ENCODE measurements around the gene PODNL1. TPM values are rescaled to one million over a fixed set of nuclear protein-coding genes. Genes with fewer than 3 reads are reported as not detected.
A peak's percentile ranks its signal among the peaks of the same experiment; 100 is the strongest.

Gene PODNL1
- polyA plus RNA-seq, 3 donors = 1.2 to 1.4 (median 1.3) TPM

DNA sequence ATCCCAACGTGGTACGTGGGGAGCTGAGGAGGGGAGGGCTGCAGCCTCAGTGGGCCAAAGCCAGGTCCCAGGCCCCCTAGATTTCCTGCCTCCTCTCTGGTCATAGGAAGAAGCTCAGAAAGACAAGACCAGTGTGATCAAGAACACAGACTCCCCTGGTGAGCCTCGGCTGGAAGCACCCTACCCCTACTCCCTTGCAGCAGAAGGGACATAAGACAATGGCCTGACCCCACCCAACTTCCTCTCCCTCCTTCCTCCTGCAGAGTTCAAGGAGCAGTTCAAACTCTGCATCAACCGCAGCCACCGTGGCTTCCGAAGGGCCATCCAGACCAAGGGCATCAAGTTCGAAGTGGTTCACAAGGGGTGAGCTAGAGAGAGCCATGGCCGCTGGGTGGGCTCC is 11.5 kb downstream of the PODNL1 start:
- Mint-ChIP-seq H3K4me1 (peaks cover 15% of the 10 kb centered on the region), H3K4me3 (peak overlapping the region in 1 of 2 donors; percentile 56), H3K27me3 (ENCODE audit: low read depth in 3 of 3) (no peaks in the 10 kb centered on the region), H3K9me3 (peaks cover 0 to 3% (median 0%) of the 10 kb centered on the region in 7 donors), H3K36me3 (peaks cover 49 to 82% of the 10 kb centered on the region in 2 donors), H3K27ac (peak overlapping the region in 4 of 7 donors; percentile 33 to 76 (median 50))
- Histone ChIP-seq H4K20me1 (ENCODE audit: insufficient read depth, low read length) (no peaks in the 10 kb centered on the region), H3K4me3 (replicated peaks in 1 of 3; ENCODE audit: low read depth in 2 of 3, low read length in 3 of 3) (peak overlapping the region in 1 of 3 experiments; percentile 14), H2AFZ (ENCODE audit: insufficient read depth, low read depth, low read length, poor library complexity, severe bottlenecking) (no peak overlapping the region), H3K9me3 (replicated peaks in 1 of 2; ENCODE audit: control insufficient read depth in 1 of 2, insufficient read depth in 1 of 2, low read length in 2 of 2) (no peaks in the 10 kb centered on the region), H3K4me1 (ENCODE audit: control insufficient read depth in 1 of 2, insufficient read depth in 2 of 2, low read length in 2 of 2) (peaks cover 9 to 11% of the 10 kb centered on the region in 2 donors), H3K9ac (ENCODE audit: insufficient read depth, low read length, poor library complexity, severe bottlenecking) (no peak overlapping the region), H3K79me2 (ENCODE audit: insufficient read depth, low read length) (no peaks in the 10 kb centered on the region), H3K27me3 (ENCODE audit: control insufficient read depth in 2 of 2, insufficient read depth in 2 of 2, low read length in 2 of 2) (no peaks in the 10 kb centered on the region), H3K27ac (ENCODE audit: low read depth in 1 of 2, low read length in 2 of 2) (peak overlapping the region; percentile 9 to 42), H3K4me2 (replicated peaks; ENCODE audit: extremely low read depth, low read length, poor library complexity, severe bottlenecking) (no peak overlapping the region), H3K36me3 (replicated peaks in 1 of 2; ENCODE audit: control insufficient read depth in 1 of 2, insufficient read depth in 2 of 2, low read length in 2 of 2) (peaks cover 58 to 71% of the 10 kb centered on the region in 2 donors)
- DNase-seq = no peak
- TF ChIP-seq, protein P1, sequence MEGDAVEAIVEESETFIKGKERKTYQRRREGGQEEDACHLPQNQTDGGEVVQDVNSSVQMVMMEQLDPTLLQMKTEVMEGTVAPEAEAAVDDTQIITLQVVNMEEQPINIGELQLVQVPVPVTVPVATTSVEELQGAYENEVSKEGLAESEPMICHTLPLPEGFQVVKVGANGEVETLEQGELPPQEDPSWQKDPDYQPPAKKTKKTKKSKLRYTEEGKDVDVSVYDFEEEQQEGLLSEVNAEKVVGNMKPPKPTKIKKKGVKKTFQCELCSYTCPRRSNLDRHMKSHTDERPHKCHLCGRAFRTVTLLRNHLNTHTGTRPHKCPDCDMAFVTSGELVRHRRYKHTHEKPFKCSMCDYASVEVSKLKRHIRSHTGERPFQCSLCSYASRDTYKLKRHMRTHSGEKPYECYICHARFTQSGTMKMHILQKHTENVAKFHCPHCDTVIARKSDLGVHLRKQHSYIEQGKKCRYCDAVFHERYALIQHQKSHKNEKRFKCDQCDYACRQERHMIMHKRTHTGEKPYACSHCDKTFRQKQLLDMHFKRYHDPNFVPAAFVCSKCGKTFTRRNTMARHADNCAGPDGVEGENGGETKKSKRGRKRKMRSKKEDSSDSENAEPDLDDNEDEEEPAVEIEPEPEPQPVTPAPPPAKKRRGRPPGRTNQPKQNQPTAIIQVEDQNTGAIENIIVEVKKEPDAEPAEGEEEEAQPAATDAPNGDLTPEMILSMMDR (IDR thresholded peaks at IDR 0.05) = no peak
- WGBS (ENCODE audit: insufficient coverage) = 60% methylated on average over 1 of the region's 8 CpGs
- intact Hi-C loops (cut with micrococcal nuclease) = no loop called here

DNA sequence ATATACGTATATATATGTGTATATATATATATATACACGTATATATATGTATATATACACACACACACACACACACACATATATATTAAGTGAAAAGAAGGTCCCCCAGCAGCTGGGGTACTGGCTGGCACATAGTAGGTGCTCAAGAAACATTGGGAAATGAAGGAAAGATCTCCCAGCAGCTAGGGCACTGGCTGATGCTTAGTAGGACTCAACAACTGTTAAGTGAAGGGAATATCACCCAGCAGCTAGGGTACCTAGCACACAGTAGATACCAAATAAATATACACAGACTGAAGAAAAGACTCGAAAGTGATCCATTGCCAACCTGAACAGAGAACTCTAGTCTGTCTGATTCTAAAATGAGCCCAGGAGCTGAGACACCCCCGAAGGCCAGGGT is 12.2 kb downstream of the PODNL1 start:
- Mint-ChIP-seq H3K36me3 (peaks cover 55 to 84% of the 10 kb centered on the region in 2 donors), H3K4me3 (no peak overlapping the region), H3K27me3 (ENCODE audit: low read depth in 3 of 3) (no peaks in the 10 kb centered on the region), H3K4me1 (peaks cover 15% of the 10 kb centered on the region), H3K9me3 (peaks cover 0 to 6% (median 3%) of the 10 kb centered on the region in 7 donors), H3K27ac (peak overlapping the region in 2 of 7 donors; percentile 70 to 76)
- intact Hi-C loops (cut with micrococcal nuclease) = no loop called here
- Histone ChIP-seq H4K20me1 (ENCODE audit: insufficient read depth, low read length) (no peaks in the 10 kb centered on the region), H3K9ac (ENCODE audit: insufficient read depth, low read length, poor library complexity, severe bottlenecking) (no peak overlapping the region), H3K4me3 (replicated peaks in 1 of 3; ENCODE audit: low read depth in 2 of 3, low read length in 3 of 3) (no peak overlapping the region), H3K9me3 (replicated peaks in 1 of 2; ENCODE audit: control insufficient read depth in 1 of 2, insufficient read depth in 1 of 2, low read length in 2 of 2) (peaks cover 5 to 6% of the 10 kb centered on the region in 2 donors), H3K4me2 (replicated peaks; ENCODE audit: extremely low read depth, low read length, poor library complexity, severe bottlenecking) (no peak overlapping the region), H2AFZ (ENCODE audit: insufficient read depth, low read depth, low read length, poor library complexity, severe bottlenecking) (no peak overlapping the region), H3K27ac (ENCODE audit: low read depth in 1 of 2, low read length in 2 of 2) (peak overlapping the region in 1 of 2 donors; percentile 42), H3K27me3 (ENCODE audit: control insufficient read depth in 2 of 2, insufficient read depth in 2 of 2, low read length in 2 of 2) (no peaks in the 10 kb centered on the region), H3K4me1 (ENCODE audit: control insufficient read depth in 1 of 2, insufficient read depth in 2 of 2, low read length in 2 of 2) (peaks cover 9 to 11% of the 10 kb centered on the region in 2 donors), H3K36me3 (replicated peaks in 1 of 2; ENCODE audit: control insufficient read depth in 1 of 2, insufficient read depth in 2 of 2, low read length in 2 of 2) (peaks cover 60 to 73% of the 10 kb centered on the region in 2 donors), H3K79me2 (ENCODE audit: insufficient read depth, low read length) (no peaks in the 10 kb centered on the region)
- WGBS (ENCODE audit: insufficient coverage) = 100% methylated on average over 1 of the region's 4 CpGs
- TF ChIP-seq, protein P1 (IDR thresholded peaks at IDR 0.05) = no peak
- no peak for DNase-seq
